Subcutaneous adipose tissue (tissue), 4 donors: ENCODE data around the gene TMEM33. TPM values are rescaled to one million over a fixed set of nuclear protein-coding genes. Genes with fewer than 3 reads are reported as not detected.

Source experiments
- total RNA-seq, 4 donors: library from RNA; depleted of rRNA; stranded (reverse); fragments of >200 nt; gene quantifications; one replicate each; pipeline ENCODE4 v1.1.0, GENCODE V29; 2016
- TF ChIP-seq, protein P1 (sequence below): fragments of 450-650 bp; IDR thresholded peaks from one replicate; pipeline ENCODE4 v1.5.1; 2016; ENCODE audit warnings: low read depth, mild to moderate bottlenecking, control low read depth, antibody characterized with exemption, moderate library complexity

Gene TMEM33
- total RNA-seq, 4 donors from 2014 or later: 29.0 to 51.5 (median 39.3) TPM

DNA sequence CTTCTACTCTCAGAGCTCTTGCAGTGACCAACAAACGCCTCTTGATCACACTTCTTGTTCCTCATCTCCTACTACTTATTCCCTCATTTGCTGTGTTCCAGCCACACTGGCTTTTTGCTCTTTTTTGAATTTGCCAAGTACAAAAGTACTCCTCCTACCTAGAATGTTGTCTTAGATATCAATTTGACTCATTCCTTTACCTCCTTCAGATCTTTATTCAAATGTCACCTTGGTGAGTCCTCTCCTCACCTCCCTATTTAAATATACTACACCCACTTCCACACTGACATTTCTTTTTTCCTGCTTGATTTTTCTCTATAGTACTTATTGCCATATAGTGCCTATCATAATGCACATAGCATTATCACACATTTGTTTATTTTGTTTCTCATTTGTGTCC, 40.1 kb downstream of the TMEM33 start:
- TF ChIP-seq, protein P1, sequence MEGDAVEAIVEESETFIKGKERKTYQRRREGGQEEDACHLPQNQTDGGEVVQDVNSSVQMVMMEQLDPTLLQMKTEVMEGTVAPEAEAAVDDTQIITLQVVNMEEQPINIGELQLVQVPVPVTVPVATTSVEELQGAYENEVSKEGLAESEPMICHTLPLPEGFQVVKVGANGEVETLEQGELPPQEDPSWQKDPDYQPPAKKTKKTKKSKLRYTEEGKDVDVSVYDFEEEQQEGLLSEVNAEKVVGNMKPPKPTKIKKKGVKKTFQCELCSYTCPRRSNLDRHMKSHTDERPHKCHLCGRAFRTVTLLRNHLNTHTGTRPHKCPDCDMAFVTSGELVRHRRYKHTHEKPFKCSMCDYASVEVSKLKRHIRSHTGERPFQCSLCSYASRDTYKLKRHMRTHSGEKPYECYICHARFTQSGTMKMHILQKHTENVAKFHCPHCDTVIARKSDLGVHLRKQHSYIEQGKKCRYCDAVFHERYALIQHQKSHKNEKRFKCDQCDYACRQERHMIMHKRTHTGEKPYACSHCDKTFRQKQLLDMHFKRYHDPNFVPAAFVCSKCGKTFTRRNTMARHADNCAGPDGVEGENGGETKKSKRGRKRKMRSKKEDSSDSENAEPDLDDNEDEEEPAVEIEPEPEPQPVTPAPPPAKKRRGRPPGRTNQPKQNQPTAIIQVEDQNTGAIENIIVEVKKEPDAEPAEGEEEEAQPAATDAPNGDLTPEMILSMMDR: no peak

DNA sequence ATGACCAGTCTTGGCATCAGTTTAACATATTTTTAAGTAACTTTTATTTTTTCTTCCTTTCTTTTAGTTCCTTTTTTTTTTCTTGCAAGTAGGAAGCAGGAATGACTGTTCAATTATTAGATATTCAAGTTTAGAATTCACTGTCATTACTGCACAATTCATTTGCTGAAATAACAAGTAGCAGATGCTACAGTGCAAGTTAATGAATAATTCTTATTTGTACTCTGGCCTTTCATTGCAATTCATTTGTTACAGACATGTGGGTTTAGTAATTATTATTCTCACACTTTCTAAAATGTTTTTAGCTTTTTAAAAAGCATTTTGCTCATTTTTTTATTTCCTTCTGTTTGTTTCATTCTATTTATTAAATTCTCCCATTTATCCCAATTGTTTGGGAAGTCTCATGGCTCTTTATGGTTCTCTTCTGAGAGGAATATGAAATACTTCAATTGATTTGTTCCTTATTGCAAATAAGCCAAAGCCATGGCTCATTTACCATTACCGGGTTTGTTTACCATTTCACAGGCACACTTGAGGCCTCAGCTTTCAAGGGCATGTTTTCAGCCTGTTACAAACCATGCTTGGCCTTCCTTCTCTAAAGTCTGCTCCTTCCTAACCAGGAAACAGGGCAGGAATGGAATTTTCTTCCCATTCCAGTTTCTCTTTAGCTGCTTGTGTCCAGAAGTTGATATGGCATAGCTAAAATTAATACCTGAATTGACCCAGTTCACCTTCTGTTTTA, 41.7 kb downstream of the TMEM33 start:
- TF ChIP-seq, protein P1: no peak

DNA sequence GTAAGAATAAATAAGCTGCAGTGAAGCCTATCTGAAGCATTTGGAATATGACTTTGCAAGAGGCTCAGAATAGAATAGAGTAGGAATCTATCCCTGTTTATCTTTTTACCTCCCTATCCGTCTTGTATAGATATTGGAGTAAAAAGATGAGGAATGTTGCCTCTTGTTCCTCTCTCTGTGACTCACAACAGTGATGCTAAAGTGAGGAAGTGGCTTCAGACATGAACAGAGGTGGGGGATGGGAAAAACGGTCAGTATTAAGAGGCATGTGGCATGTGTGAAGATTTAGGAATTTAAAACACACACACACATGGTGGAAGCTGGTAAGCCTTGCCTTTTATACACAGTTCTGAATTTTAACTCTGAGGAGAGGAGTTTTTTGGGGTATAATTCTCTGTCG, 42.5 kb downstream of the TMEM33 start:
- TF ChIP-seq, protein P1: no peak

DNA sequence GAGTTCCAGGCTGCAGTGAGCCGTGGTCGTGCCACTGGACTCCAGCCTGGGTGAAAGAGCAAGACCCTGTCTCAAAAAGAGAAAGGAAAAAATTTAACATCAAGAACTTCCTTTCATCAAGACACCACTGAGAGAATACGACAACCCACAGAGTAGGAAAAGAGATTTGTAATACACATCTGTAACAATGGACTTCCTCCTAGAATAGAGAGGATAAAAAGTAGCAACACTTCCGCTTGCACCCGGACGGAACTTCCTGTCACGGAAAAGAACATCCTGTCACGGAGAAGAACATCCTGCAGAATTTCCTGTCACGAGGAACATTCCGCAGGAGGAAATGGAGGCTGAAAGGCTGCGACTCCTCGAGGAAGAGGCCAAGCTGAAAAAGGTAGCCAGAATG, 46.2 kb downstream of the TMEM33 start, which contains the start of gene DCAF4L1:
TSS of gene DCAF4L1 (plus strand) at position 301 of the 400 bp plus-strand sequence. CDS start at position 338, 37 bp downstream.
- TF ChIP-seq, protein P1: no peak

DNA sequence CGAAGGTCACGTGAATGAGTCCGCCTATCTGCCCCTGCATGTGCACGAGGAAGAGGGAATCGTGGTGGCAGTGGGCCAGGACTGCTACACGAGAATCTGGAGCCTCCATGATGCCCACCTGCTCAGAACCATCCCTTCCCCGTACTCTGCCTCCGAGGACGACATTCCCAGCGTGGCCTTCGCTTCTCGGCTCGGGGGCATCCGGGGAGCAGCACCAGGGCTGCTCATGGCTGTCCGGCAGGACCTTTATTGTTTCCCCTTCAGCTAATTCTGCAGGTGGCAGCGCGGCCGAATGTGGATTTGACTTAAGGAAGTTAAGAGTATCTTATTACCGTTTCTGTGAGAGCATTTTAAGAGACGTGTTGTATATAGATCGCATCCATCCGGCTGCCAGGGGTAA, 47.5 kb downstream of the TMEM33 start:
- TF ChIP-seq, protein P1: no peak

DNA sequence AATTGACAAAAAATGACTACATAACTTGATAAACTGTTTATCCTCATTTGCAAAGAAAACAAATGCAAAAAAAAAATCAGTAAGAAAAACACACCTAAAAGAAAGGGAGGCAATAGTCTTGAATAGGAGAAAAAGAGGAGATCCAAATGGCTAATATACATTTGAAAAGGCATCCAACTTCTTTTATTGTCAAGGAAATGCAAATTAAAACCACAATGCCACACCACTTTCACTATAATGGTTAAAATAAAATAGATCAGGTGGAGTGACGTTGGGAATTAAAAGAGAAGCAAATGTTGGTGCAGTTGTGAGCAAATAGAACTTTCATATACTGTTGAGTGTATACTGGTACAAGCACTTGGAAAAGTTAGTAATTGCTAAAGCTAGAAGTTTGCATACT, 49.9 kb downstream of the TMEM33 start:
- TF ChIP-seq, protein P1: no peak

DNA sequence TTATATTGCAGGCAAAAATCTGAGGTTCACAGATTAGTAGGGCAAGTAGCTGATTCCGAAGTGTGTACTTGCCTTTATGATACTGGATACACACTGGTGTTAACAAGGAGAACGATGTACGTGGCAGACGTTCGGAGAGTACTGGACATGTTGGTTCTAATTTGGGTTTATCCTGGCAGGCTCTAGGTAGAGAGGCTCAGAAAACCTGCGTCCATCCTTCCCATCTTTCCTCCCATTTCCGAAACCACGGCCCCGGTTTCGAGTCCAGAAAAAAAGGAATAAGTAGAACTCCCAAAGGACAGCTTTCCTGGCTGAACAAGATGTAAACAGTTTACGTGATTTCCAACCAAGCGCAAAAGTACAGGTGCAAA, 54.8 kb downstream of the TMEM33 start:
- TF ChIP-seq, protein P1: no peak
